ENCODE measurements around the gene HENMT1.
"Not testable (repeated sequence)": the region's sequence is repeated elsewhere in the genome, so short reads cannot be mapped to it uniquely, and the experiment has no call there.

HENMT1 gene

GRCh38 chr1:108661030-108661609 lies at the start of gene HENMT1:
Gene HENMT1, minus strand, starts transcription at chr1:108661093. Its CDS starts 1,209 bp downstream, at chr1:108659884.
- peaks cover 21% of the 10 kb centered on the region for H3K4me1 Mint-ChIP-seq (ENCODE audit: low read depth)
- peak within 1 kb of the TSS; percentile 93 for H3K27ac Mint-ChIP-seq
- peaks cover 6% of the 10 kb centered on the region for H3K36me3 Mint-ChIP-seq (ENCODE audit: low read depth)
- H3K27me3 Mint-ChIP-seq (ENCODE audit: low read depth), result no peaks in the 10 kb centered on the region
- no peaks in the 10 kb centered on the region for H3K9me3 Mint-ChIP-seq
- peak within 1 kb of the TSS; percentile 82 for H3K4me3 Mint-ChIP-seq

- Mint-ChIP-seq H3K9me3 (no peaks in the 10 kb centered on the region), H3K27ac (no peak overlapping the region), H3K27me3 (ENCODE audit: low read depth) (peaks cover 32% of the 10 kb centered on the region), H3K36me3 (ENCODE audit: low read depth) (no peaks in the 10 kb centered on the region), H3K4me1 (ENCODE audit: low read depth) (peaks cover 24% of the 10 kb centered on the region), H3K4me3 (no peak overlapping the region)
Measured at GRCh38 chr1:108708691-108709660, 48.1 kb upstream of the HENMT1 start.

- H3K4me1 Mint-ChIP-seq (ENCODE audit: low read depth), result peaks cover 31% of the 10 kb centered on the region
- H3K9me3 Mint-ChIP-seq, result no peaks in the 10 kb centered on the region
- H3K4me3 Mint-ChIP-seq, result no peak overlapping the region
- peaks cover 16% of the 10 kb centered on the region for H3K27me3 Mint-ChIP-seq (ENCODE audit: low read depth)
- H3K27ac Mint-ChIP-seq, result no peak overlapping the region
- H3K36me3 Mint-ChIP-seq (ENCODE audit: low read depth), result peaks cover 11% of the 10 kb centered on the region
Measured at GRCh38 chr1:108706643-108707042, 45.8 kb upstream of the HENMT1 start.

GRCh38 chr1:108704496-108704895 lies 43.6 kb upstream of the HENMT1 start:
- peak overlapping the region; percentile 96 for H3K27ac Mint-ChIP-seq
- H3K9me3 Mint-ChIP-seq, result no peaks in the 10 kb centered on the region
- peaks cover 33% of the 10 kb centered on the region for H3K4me1 Mint-ChIP-seq (ENCODE audit: low read depth)
- H3K27me3 Mint-ChIP-seq (ENCODE audit: low read depth), result peaks cover 7% of the 10 kb centered on the region
- no peak overlapping the region for H3K4me3 Mint-ChIP-seq
- H3K36me3 Mint-ChIP-seq (ENCODE audit: low read depth), result peaks cover 24% of the 10 kb centered on the region

- peaks cover 6% of the 10 kb centered on the region for H3K27me3 Mint-ChIP-seq (ENCODE audit: low read depth)
- peak overlapping the region; percentile 96 for H3K27ac Mint-ChIP-seq
- H3K9me3 Mint-ChIP-seq, result no peaks in the 10 kb centered on the region
- H3K36me3 Mint-ChIP-seq (ENCODE audit: low read depth), result peaks cover 29% of the 10 kb centered on the region
- H3K4me1 Mint-ChIP-seq (ENCODE audit: low read depth), result peaks cover 37% of the 10 kb centered on the region
- peak overlapping the region; percentile 77 for H3K4me3 Mint-ChIP-seq
Measured at GRCh38 chr1:108703939-108704338, 43.0 kb upstream of the HENMT1 start.

- H3K4me3 Mint-ChIP-seq; H3K27ac Mint-ChIP-seq; H3K27me3 Mint-ChIP-seq (ENCODE audit: low read depth); H3K9me3 Mint-ChIP-seq: not testable (repeated sequence)
- peaks cover 44% of the 10 kb centered on the region for H3K4me1 Mint-ChIP-seq (ENCODE audit: low read depth)
- H3K36me3 Mint-ChIP-seq (ENCODE audit: low read depth), result peaks cover 46% of the 10 kb centered on the region
Measured at GRCh38 chr1:108702109-108702508, 41.2 kb upstream of the HENMT1 start.

GRCh38 chr1:108701176-108701849 lies 40.4 kb upstream of the HENMT1 start:
- H3K9me3 Mint-ChIP-seq, result no peaks in the 10 kb centered on the region
- peaks cover 51% of the 10 kb centered on the region for H3K4me1 Mint-ChIP-seq (ENCODE audit: low read depth)
- no peak overlapping the region for H3K27ac Mint-ChIP-seq
- peaks cover 51% of the 10 kb centered on the region for H3K36me3 Mint-ChIP-seq (ENCODE audit: low read depth)
- H3K27me3 Mint-ChIP-seq (ENCODE audit: low read depth), result no peaks in the 10 kb centered on the region
- no peak overlapping the region for H3K4me3 Mint-ChIP-seq

- Mint-ChIP-seq H3K4me1 (ENCODE audit: low read depth) (peaks cover 55% of the 10 kb centered on the region), H3K9me3 (no peaks in the 10 kb centered on the region), H3K4me3 (peak overlapping the region; percentile 81), H3K27ac (peak overlapping the region; percentile 82), H3K36me3 (ENCODE audit: low read depth) (peaks cover 61% of the 10 kb centered on the region), H3K27me3 (ENCODE audit: low read depth) (no peaks in the 10 kb centered on the region)
Measured at GRCh38 chr1:108699375-108700332, 38.8 kb upstream of the HENMT1 start.

- peaks cover 55% of the 10 kb centered on the region for H3K4me1 Mint-ChIP-seq (ENCODE audit: low read depth)
- H3K27ac Mint-ChIP-seq, result peak overlapping the region; percentile 88
- H3K36me3 Mint-ChIP-seq (ENCODE audit: low read depth), result peaks cover 65% of the 10 kb centered on the region
- H3K9me3 Mint-ChIP-seq, result no peaks in the 10 kb centered on the region
- no peaks in the 10 kb centered on the region for H3K27me3 Mint-ChIP-seq (ENCODE audit: low read depth)
- peak overlapping the region; percentile 87 for H3K4me3 Mint-ChIP-seq
Measured at GRCh38 chr1:108695535-108695934, 34.6 kb upstream of the HENMT1 start.

- Mint-ChIP-seq H3K4me1 (ENCODE audit: low read depth) (peaks cover 38% of the 10 kb centered on the region), H3K36me3 (ENCODE audit: low read depth) (peaks cover 42% of the 10 kb centered on the region), H3K4me3 (peak overlapping the region; percentile 99), H3K27ac (peak overlapping the region; percentile 100), H3K27me3 (ENCODE audit: low read depth) (peaks cover 6% of the 10 kb centered on the region), H3K9me3 (no peaks in the 10 kb centered on the region)
Measured at GRCh38 chr1:108692724-108693655, 32.1 kb upstream of the HENMT1 start.

GRCh38 chr1:108691942-108692723 lies 31.2 kb upstream of the HENMT1 start, which contains the start of gene PRPF38B:
Gene PRPF38B, plus strand, starts transcription at chr1:108692310. Its CDS starts 282 bp downstream, at chr1:108692592.
- Mint-ChIP-seq H3K4me1 (ENCODE audit: low read depth) (peaks cover 33% of the 10 kb centered on the region), H3K9me3 (no peaks in the 10 kb centered on the region), H3K4me3 (peak within 1 kb of the TSS; percentile 99), H3K36me3 (ENCODE audit: low read depth) (peaks cover 35% of the 10 kb centered on the region), H3K27me3 (ENCODE audit: low read depth) (peaks cover 6% of the 10 kb centered on the region), H3K27ac (peak within 1 kb of the TSS; percentile 100)
